ENCODE measurements around the gene SLFNL1. TPM values are rescaled to one million over a fixed set of nuclear protein-coding genes. Genes with fewer than 3 reads are reported as not detected.

Gene SLFNL1
- total RNA-seq = 0.05 and 0.18 TPM in 2 replicates

DNA sequence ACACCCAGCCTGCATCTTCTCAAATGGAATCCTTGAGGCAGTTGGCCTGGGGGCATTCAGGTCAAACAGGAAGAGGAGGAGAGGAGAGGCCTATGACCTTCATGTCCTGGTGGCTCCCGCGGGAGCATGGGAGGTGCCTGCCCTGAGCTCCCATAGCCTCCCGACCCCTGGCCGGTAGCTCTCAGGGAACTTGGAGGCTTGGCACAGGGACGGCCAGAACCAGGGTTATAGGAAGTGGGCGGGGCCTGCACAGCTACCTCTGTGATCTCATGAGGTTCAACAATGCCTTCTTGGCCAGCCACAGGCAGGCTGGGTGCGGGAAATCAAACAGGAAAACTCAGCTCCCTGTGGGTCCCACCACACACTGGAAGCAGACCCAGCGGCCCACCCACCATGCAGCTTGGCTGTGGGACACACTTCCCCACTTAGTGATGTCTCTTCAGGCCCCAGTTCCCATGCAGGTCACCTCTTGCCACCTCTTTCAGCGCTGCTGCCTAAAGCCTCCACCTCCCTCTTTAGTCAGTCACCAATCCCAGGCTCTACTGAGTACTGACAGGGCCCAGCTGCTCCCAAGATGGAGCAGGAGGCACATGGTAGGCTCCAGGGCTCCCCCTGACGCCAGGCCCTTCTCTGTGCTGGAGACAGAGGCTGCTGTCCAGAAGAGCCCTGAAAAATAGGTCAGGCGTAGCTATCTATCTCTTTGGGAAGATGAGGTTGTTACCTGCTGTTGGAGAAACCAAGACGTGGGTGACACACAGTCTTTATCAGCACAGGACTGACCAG is at the start of gene SLFNL1:
Gene SLFNL1 (minus strand): TSS at position 200 of the 783 bp plus-strand sequence. CDS start 1,065 bp downstream, outside the sequence.
- DNase-seq (ENCODE audit: extremely low read depth, low read depth, low spot score) = no peak

- no peak for DNase-seq (ENCODE audit: extremely low read depth, low read depth, low spot score)
These were observed 35.4 kb upstream of the SLFNL1 start for GRCh38 chr1:41056907-41057306.

DNA sequence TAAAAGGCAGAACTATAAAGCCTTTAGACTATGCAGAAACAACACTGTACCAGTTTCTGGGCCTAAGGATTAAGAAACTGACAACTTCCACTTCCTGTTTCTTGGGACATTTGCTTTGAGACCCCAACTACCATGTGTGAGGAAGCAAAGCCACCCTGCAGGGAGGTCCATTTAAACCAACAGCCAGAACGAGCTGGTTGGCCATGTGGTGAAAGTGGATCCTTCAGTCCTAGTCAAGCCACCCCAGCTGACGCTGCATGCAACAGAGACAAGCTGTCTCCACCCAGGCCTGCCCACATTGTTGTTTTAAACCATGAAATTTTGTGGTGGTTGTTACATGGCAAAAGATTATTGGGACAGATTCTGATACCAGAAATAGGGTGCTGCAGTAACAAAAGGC is 31.8 kb upstream of the SLFNL1 start:
- DNase-seq (ENCODE audit: extremely low read depth, low read depth, low spot score) = no peak

DNA sequence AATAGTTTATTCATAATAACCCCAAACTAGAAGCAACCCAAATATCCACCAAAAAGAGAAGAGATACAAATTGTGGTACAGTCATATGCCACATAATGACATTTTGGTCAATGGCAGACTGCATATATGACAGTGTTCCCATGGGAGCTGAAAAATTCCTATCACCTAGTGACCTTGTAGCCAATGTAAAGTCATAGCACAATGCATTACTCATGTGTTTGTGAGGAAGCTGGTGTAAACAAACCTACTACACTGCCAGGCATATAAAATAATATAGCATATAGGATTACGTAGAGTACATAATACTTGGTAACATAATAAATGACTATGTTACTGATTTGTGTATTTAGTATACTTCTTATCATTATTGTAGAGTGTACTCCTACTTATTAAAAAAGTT is 29.5 kb upstream of the SLFNL1 start:
- DNase-seq (ENCODE audit: extremely low read depth, low read depth, low spot score) = no peak

GRCh38 chr1:41048540-41048939 is 27.0 kb upstream of the SLFNL1 start:
- no peak for DNase-seq (ENCODE audit: extremely low read depth, low read depth, low spot score)

- no peak for DNase-seq (ENCODE audit: extremely low read depth, low read depth, low spot score)
These were observed 24.8 kb upstream of the SLFNL1 start for GRCh38 chr1:41046347-41046775.

DNA sequence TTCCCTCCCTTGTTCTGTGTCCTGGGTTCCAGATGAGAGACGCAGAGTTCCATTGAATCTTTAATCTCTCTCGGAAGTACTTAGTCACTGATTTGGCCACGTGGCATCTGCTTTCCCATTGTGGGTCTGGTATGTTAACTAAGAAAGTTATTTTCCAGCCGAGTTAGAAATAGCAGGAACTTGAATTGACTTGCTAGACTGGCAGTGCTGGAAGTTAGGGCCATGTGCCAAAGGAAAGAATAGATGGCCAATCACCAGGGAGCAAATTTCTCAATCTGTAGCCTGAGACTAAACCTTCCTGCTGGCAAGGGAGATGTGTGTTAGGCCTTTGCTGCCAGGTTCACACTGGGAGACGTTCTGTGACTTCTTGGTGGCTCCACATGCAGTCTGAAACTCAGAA is 24.2 kb upstream of the SLFNL1 start:
- DNase-seq (ENCODE audit: extremely low read depth, low read depth, low spot score) = peak; percentile 86

- no peak for DNase-seq (ENCODE audit: extremely low read depth, low read depth, low spot score)
These were observed 22.7 kb upstream of the SLFNL1 start for GRCh38 chr1:41044187-41044586.

DNA sequence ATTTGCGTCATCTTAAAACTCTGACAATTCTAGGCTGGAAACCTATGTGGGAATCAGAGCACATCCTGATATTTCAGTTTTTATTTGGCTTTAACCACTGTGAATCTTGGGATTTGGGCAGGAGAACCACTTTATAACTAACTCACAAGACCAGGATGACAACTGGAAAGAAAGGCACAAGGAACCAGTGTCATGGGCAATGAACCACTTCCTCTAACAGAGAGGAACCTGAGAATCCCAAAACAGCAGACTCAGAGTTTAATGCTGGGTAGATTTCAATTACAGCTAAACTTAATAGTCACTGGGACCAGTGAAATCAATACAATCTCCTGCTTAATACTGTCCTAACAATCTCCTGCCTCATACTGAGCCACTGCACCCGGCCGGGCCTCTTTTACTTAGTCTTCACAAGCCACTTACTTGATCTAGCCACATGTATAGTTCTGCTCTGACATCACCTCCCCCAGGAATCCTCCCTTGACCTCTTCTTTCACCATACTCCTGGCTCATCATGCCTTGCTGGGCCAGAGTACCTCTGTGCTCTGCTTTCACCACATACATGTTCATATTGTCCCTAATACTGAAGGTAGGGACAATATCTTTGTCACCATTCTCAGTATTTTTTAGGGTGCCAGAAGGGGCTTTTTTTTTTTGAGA is 20.2 kb upstream of the SLFNL1 start:
- no peak for DNase-seq (ENCODE audit: extremely low read depth, low read depth, low spot score)

DNA sequence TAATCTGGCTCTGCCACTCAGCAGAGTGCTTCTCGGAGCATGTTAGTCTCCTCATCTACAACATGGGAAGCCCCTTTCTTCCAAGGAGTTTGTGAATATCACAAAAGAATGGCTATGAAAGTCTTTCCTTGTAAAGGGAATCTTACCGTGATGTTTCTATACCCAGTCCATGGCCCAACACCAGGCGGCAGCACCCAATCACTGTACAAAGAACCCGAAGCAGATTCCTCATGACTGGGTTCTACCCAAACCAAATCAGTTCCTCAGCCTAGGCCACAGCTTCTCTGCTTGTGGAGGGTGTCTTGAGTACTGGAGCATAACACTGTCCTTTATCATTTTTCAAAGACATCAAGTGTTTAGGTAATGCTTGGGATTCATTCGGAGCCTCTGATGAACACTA is 16.6 kb upstream of the SLFNL1 start:
- no peak for DNase-seq (ENCODE audit: extremely low read depth, low read depth, low spot score)

DNA sequence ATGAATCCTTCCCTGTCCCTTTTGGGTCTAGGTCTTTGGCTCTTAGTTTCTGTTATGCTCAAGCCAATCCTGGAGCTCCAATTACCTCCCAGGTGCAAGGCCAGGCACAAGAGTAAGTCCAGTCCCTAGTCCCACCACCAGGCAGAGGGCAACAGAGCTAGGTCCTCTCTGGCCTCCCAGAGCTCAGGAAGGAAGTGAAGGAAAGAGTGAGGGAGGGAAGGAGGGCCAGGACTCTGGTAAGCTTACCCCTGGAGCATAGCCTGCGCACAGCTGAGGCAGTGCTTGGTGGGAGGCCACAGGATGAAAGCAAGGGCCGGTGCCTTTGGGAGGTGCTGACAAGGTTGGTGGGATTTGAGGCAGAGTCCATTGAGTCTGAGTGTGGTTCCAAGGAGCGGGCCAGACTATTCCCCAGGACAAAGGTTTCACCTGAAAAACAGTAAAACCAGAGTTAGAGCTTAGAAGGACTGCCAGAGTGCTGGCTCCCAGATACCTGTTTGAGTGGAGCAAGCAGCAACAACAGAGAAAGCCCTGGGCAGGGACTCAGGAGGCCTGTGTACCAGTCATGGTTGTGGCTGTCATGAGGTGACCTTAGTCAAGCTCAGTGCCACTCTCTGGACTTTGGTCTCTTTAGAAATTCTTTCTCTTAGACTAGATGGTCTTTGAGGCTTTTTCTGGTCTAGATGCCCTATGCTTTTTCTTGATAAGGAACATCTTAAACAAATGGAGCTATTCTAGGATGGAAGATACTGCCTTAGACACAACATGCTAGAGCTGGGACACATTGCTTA is 15.8 kb upstream of the SLFNL1 start:
- DNase-seq (ENCODE audit: extremely low read depth, low read depth, low spot score) = no peak

DNA sequence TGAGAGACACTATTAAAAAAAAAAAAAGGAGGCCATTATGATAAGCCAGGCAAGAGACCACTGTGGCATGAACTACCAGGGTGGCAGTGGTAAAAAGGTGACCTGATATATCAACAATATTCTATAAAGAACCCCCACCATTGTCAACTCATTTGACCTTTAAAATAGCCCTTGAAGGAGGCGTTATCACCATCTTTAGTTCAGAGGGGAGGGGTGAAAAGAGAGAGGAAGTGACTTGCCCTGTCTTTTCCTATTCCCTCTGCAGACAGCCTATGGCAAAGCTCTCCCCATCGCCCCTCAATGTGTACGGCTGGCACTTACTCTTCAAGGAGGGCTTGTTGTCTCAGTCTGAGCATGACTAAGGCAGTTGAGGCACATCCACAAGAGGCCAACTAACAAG is 11.7 kb upstream of the SLFNL1 start:
- no peak for DNase-seq (ENCODE audit: extremely low read depth, low read depth, low spot score)

GRCh38 chr1:41032147-41032546 is 10.6 kb upstream of the SLFNL1 start:
- no peak for DNase-seq (ENCODE audit: extremely low read depth, low read depth, low spot score)

DNA sequence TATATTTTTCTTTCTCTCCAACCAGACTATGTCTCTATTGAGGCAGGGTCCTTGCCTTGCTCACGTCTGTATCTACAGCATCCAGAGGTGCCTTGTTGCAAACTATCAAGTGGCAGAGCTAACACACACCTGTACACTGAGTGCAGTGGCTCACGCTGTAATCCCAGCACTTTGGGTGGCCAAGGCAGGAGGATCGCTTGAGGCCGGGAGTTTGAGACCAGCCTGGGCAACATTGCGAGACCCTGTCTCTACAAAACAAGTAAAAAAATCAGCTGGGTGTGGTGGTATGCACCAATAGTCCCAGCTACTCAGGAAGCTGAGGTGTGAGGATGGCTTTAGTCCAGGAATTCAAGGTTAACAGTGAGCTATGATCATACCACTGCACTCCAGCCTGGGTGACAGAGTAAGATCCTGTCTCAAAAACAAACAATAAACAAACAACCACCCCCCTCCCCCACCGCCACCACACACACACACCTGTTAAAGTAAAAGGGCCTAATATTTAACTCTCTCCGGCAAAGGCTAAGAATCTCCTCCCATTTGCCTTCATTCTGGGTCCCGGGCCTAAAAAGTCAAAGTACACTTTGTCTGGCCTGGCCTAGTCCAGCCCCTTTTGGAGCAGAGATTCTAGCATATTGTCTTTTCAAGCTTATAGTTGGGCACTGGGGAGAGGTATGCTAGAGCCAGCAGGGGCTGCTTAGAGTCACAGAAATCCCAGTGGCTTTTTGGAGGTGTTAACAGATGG is 9.5 kb upstream of the SLFNL1 start:
- DNase-seq (ENCODE audit: extremely low read depth, low read depth, low spot score) = no peak

GRCh38 chr1:41028034-41028642 is 6.6 kb upstream of the SLFNL1 start:
- no peak for DNase-seq (ENCODE audit: extremely low read depth, low read depth, low spot score)

DNA sequence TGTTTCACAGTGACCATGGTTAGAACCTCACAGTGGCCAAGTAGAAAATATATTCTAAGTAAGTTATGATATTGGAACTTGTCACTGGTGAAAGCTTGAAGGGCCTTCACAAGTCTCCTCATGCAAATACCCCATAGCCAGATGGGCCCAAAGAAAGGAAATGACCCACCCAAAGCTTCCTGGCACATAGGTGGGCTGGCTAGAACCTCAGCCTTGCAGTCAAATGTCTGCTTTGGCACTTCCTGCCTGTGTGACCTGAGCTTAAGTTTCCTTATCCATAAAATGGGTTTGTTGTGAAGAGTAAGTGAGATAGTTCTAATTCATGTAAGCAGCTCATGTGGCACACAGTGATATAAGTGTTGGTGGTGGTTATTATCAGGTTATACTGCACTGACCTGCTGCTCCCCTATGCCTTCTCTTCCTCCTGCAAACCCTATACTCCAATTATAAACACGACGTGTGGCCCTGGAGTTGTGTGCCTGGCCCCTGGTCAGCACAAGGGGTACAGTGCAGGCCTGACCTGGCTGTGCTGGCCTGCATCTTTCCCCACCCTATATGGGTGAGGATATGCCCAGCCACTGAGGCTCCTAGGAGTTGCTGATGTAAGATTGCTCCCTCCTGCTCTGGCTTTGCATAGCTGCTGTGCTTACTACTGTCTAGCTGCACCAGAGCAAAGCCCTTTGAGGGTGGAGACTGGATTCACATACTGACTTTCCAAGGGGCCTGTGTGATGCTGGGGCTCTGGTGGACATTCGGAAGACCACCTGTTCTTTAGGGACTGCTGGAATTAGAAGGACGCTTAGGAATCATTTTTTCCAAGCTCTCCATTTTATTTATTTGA is 4.7 kb upstream of the SLFNL1 start:
- no peak for DNase-seq (ENCODE audit: extremely low read depth, low read depth, low spot score)

DNA sequence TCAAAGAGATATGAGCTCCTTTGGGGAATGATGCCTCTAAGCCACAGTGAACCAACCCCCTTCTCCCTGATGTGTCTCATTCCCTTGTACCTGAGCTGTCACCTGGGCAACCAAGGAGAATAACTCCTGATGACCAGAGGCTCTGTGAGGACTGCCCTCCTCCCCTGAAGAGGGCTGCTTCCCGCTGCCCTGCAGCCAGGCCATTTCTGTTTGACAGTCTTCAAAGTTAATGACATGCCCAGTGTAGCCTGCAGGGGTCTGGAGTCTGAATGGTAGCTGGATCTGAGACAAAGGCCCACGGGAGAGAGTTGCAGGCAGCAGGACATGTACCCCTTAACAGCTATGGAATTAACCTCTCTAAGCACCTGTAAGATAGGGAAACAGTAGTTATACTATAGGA is 3.4 kb upstream of the SLFNL1 start:
- no peak for DNase-seq (ENCODE audit: extremely low read depth, low read depth, low spot score)

- no peak for DNase-seq (ENCODE audit: extremely low read depth, low read depth, low spot score)
These were observed 1.9 kb upstream of the SLFNL1 start for GRCh38 chr1:41023279-41023990.

GRCh38 chr1:41022424-41022823 is 899 bp upstream of the SLFNL1 start:
- DNase-seq (ENCODE audit: extremely low read depth, low read depth, low spot score) = no peak

Data from glomerular endothelial cell (primary cell).